K562 (cell line): ENCODE measurements around the gene CTAGE1. TPM values are rescaled to one million over a fixed set of nuclear protein-coding genes. Genes with fewer than 3 reads are reported as not detected.
A peak's percentile ranks its signal among the peaks of the same experiment; 100 is the strongest.

ENCODE experiments used
- ATAC-seq: fragments of 200-7000 bp; cut with Tn5 transposase; 3 replicates; pipeline ENCODE4 v1.9.1; 2020; ENCODE audit warnings: moderate library complexity
- BruUV-seq: library from RNA; stranded (reverse); fragments of 400-500 nt; replicated peaks from 2 replicates; lab custom pipeline; 2021; lab: Mats Ljungman, UMichigan
- CTCF ChIA-PET: fragments of 300-600 bp; formaldehyde crosslinking; extraction: SDS; loops from one replicate; lab custom pipeline; 2021; ENCODE audit warnings: low intra/inter-chr PET ratio; lab: Yijun Ruan, JAX
- POLR2A ChIA-PET: fragments of 300-600, 350-650 bp; sonication (Branson Sonifier 250); formaldehyde crosslinking; extraction: SDS; loops from one replicate; lab custom pipeline; 2021; ENCODE audit warnings: antibody characterized with exemption, inconsistent platforms; lab: Yijun Ruan, JAX
- DNase-seq, 4 experiments: peaks; one replicate each; pipeline versions ENCODE4 v3.0.0 to v3.0.0-alpha.2; 2011 to 2018; ENCODE audit warnings: low spot score in 3 of 4, mixed read lengths in 3 of 4; ENCODE audit errors: extremely low read depth in 1 of 4
- FAIRE-seq: peaks from 2 replicates; lab custom pipeline; 2011; peaks lifted over from hg19 to GRCh38; lab: Jason Lieb, UNC
- H2AFZ ChIP-seq: 2 replicates; pipeline ENCODE4 v1.6.0; 2011; ENCODE audit warnings: low read depth, low read length, control low read depth, inconsistent platforms
- H3K27ac ChIP-seq: fragments of 200-600 bp; 3 replicates; pipeline ENCODE4 v1.8.0; 2011; ENCODE audit warnings: low read depth, mild to moderate bottlenecking, control low read depth, inconsistent platforms, low read length, moderate library complexity, mixed read lengths; ENCODE audit errors: extremely low read depth
- H3K27me3 ChIP-seq, 2 experiments: fragments of 300-600 bp in 1 of 2; 2 replicates in 1 of 2; 3 replicates in 1 of 2; pipeline versions ENCODE4 v1.6.0 to v1.8.0; 2011; ENCODE audit warnings: inconsistent platforms in 2 of 2, low read length in 2 of 2, mild to moderate bottlenecking in 1 of 2, mixed read lengths in 1 of 2, moderate library complexity in 1 of 2; ENCODE audit not compliant: control insufficient read depth in 2 of 2, insufficient read depth in 2 of 2
- H3K36me3 ChIP-seq: fragments of 300-600 bp; 3 replicates; pipeline ENCODE4 v1.8.0; 2011; ENCODE audit warnings: mild to moderate bottlenecking, low read length, inconsistent platforms; ENCODE audit not compliant: control insufficient read depth, insufficient read depth
- H3K4me1 ChIP-seq, 2 experiments: fragments of 200-600 bp in 1 of 2; replicated peaks in 1 of 2; 2 replicates in 1 of 2; 3 replicates in 1 of 2; pipeline versions ENCODE4 v1.5.1 to v1.8.0; 2011; ENCODE audit warnings: inconsistent platforms in 2 of 2, low read length in 2 of 2, mild to moderate bottlenecking in 1 of 2, mixed read lengths in 1 of 2, moderate library complexity in 1 of 2; ENCODE audit not compliant: control insufficient read depth in 2 of 2, insufficient read depth in 2 of 2
- H3K4me2 ChIP-seq: 2 replicates; pipeline ENCODE4 v1.6.1; 2011; ENCODE audit warnings: low read length, control low read depth, inconsistent platforms, mixed read lengths; ENCODE audit not compliant: insufficient read depth
- H3K4me3 ChIP-seq: fragments of 200-600 bp; sonication (generic), shearing (Covaris generic); 2 replicates; pipeline ENCODE4 v1.5.1; 2016; ENCODE audit warnings: control low read depth, inconsistent platforms
- H3K79me2 ChIP-seq: fragments of 200-600 bp; 3 replicates; pipeline ENCODE4 v1.8.0; 2011; ENCODE audit warnings: low read length, inconsistent platforms; ENCODE audit not compliant: control insufficient read depth, insufficient read depth
- H3K9ac ChIP-seq, 2 experiments: 2 replicates each; pipeline versions ENCODE4 v1.6.0 to v1.6.1; 2011; ENCODE audit warnings: low read depth in 2 of 2, low read length in 2 of 2, control low read depth in 1 of 2, inconsistent platforms in 1 of 2, mild to moderate bottlenecking in 1 of 2, mixed read lengths in 1 of 2; ENCODE audit not compliant: insufficient read depth in 1 of 2
- H3K9me1 ChIP-seq: one replicate; pipeline ENCODE4 v1.6.0; 2011; ENCODE audit warnings: inconsistent platforms, mild to moderate bottlenecking, low read length, moderate library complexity; ENCODE audit not compliant: control insufficient read depth, insufficient read depth
- H3K9me3 ChIP-seq: replicated peaks from 2 replicates; pipeline ENCODE4 v1.5.1; 2011; ENCODE audit warnings: low read depth, low read length, inconsistent platforms; ENCODE audit not compliant: control insufficient read depth, insufficient read depth
- H4K20me1 ChIP-seq: replicated peaks from 2 replicates; pipeline ENCODE4 v1.6.1; 2011; ENCODE audit warnings: low read length, inconsistent platforms, mixed read lengths; ENCODE audit not compliant: control insufficient read depth, insufficient read depth
- CBX8 ChIP-seq: fragments of 200-600 bp; sonication (generic); IDR thresholded peaks from 2 replicates; pipeline ENCODE4 v1.6.1; 2012; ENCODE audit warnings: borderline replicate concordance, mixed run types, low read depth, mild to moderate bottlenecking, moderate library complexity, mixed read lengths, low read length, control low read depth, inconsistent platforms; ENCODE audit not compliant: poor library complexity, severe bottlenecking; ENCODE audit errors: extremely low read depth
- ERF ChIP-seq: fragments of 450-650 bp; formaldehyde crosslinking; IDR thresholded peaks from 2 replicates; pipeline ENCODE4 v1.4.0; 2020; ENCODE audit warnings: mild to moderate bottlenecking, mixed read lengths
- GMEB1 ChIP-seq: fragments of 250-450 bp; sonication (Bioruptor Pico); IDR thresholded peaks from 2 replicates; pipeline ENCODE4 v1.4.0; 2020; ENCODE audit warnings: mild to moderate bottlenecking
- KLF1 ChIP-seq: fragments of 450-650 bp; IDR thresholded peaks from 2 replicates; pipeline ENCODE4 v1.6.1; 2016; ENCODE audit warnings: missing genetic modification characterization, missing compliant biosample characterization
- POLR2B ChIP-seq: fragments of 450-650 bp; IDR thresholded peaks from 2 replicates; pipeline ENCODE4 v1.6.1; 2018; ENCODE audit warnings: low read depth; ENCODE audit not compliant: partially characterized antibody
- POLR3A ChIP-seq: IDR thresholded peaks from 2 replicates; pipeline ENCODE4 v1.6.1; 2011; ENCODE audit warnings: borderline replicate concordance, mild to moderate bottlenecking, moderate library complexity; ENCODE audit not compliant: insufficient read length, insufficient read depth; ENCODE audit errors: extremely low read depth
- SPI1 ChIP-seq: IDR thresholded peaks from 2 replicates; pipeline ENCODE4 v1.6.1; 2011; ENCODE audit warnings: low read depth, low read length, control low read depth, borderline replicate concordance
- ZBTB49 ChIP-seq: sonication (generic); formaldehyde crosslinking; IDR thresholded peaks from 2 replicates; pipeline ENCODE4 v1.8.0; 2022; ENCODE audit warnings: missing genetic modification reagents, mild to moderate bottlenecking, borderline replicate concordance
- ZFX ChIP-seq: sonication (generic); formaldehyde crosslinking; IDR thresholded peaks from 2 replicates; pipeline ENCODE4 v1.8.0; 2022; ENCODE audit warnings: mild to moderate bottlenecking, missing genetic modification reagents, moderate library complexity
- ZKSCAN3 ChIP-seq: fragments of 250-450 bp; sonication (Bioruptor Pico); IDR thresholded peaks from 2 replicates; pipeline ENCODE4 v1.4.0; 2020
- ZNF324 ChIP-seq: fragments of 250-450 bp; sonication (Bioruptor Pico); IDR thresholded peaks from 2 replicates; pipeline ENCODE4 v1.4.0; 2020; ENCODE audit warnings: mild to moderate bottlenecking
- ZNF583 ChIP-seq: fragments of 250-450 bp; sonication (Bioruptor Pico); IDR thresholded peaks from 2 replicates; pipeline ENCODE4 v1.4.0; 2020
- WGBS: fragments of 100-300 bp; shearing (Covaris generic); methylation state at CpG from one replicate; pipeline ENCODE4 v1.1.6; 2016; ENCODE audit warnings: low coverage, mixed read lengths; ENCODE audit not compliant: insufficient coverage; ENCODE audit errors: missing lambda C conversion rate; 5-methylcytosine and 5-hydroxymethylcytosine counted together
- in situ Hi-C: fragments of 300-500 bp; cut with MboI; formaldehyde crosslinking; loops from 4 replicates; pipeline ENCODE4 v1.15.0; 2018; ENCODE audit warnings: inconsistent platforms, mixed read lengths
- intact Hi-C: fragments of 100-400 bp; cut with micrococcal nuclease; formaldehyde crosslinking; loops from 2 replicates; pipeline ENCODE4 v1.14.2; 2022
- polyA plus RNA-seq, 8 experiments: library from polyadenylated mRNA; depleted of rRNA in 4 of 8; stranded (reverse) in 5 of 8; unstranded in 3 of 8; fragments of >200 nt; fragmentation: Nextera tagmentation in 2 of 8; fragmentation: Illumina TruSeq in 1 of 8; extraction: Ambion mirVana in 2 of 8; extraction: Trizol in 1 of 8; gene quantifications; 2 replicates each; pipeline versions ENCODE4 v1.2.1 to v1.2.3, GENCODE V29; 2011 to 2014; ENCODE audit warnings: inconsistent platforms in 1 of 8, missing spikeins in 1 of 8
- total RNA-seq, 7 experiments: library from RNA; depleted of rRNA in 6 of 7; stranded (reverse); fragments of >200 nt in 6 of 7; fragmentation: Illumina TruSeq in 2 of 7; extraction: Trizol in 2 of 7; gene quantifications; 2 replicates each; pipeline versions ENCODE4 v1.2.1 to v1.2.3, GENCODE V29; 2011 to 2021; ENCODE audit warnings: low replicate concordance in 1 of 7
- TF ChIP-seq, protein P1 (sequence below): IDR thresholded peaks from 2 replicates; pipeline ENCODE4 v1.6.1; 2011; ENCODE audit warnings: borderline replicate concordance, low read depth, mild to moderate bottlenecking, moderate library complexity, low read length; ENCODE audit not compliant: insufficient read depth, poor library complexity, severe bottlenecking
- TF ChIP-seq, protein P2 (sequence below): sonication (generic); formaldehyde crosslinking; IDR thresholded peaks from 2 replicates; pipeline ENCODE4 v1.8.0; 2023; ENCODE audit warnings: mild to moderate bottlenecking, missing genetic modification reagents

Gene CTAGE1
- total and polyA plus RNA-seq, 9 of the 15 experiments (the other 6 are each of a cell fraction or from before 2014, with no cell fraction given), result not detected

DNA sequence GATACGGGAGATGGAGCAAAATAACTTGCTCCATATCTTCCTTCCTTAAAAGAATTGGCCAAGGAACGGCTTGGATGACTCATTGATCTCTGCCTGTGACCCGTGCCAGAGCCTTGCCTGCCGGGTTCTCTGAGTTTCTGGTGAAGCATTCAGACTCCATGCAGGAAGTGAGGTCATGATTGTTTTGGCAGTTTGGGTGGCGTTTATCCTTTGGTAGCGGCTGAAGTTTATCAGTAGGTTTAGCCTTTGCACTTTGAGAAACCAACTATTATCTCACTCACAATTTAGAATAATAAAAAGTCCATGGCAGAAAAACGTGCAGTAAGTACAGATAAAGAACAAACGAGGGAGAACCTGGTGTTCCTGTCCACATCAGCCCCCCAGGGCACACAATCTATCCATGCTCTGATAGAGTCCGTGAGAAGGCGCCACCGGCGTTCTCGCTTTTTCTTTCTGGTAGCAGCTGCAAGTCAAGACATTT, 15.0 kb upstream of the CTAGE1 start:
- H3K36me3 ChIP-seq, result no peaks in the 10 kb centered on the region
- no peaks in the 10 kb centered on the region for H3K9me3 ChIP-seq
- H3K79me2 ChIP-seq, result no peaks in the 10 kb centered on the region
- FAIRE-seq, result peak; percentile 94
- peak overlapping the region; percentile 82 for H2AFZ ChIP-seq
- peak overlapping the region; percentile 64; the same call in 2 of the 3 replicates for H3K27ac ChIP-seq
- H3K4me2 ChIP-seq, result peak overlapping the region; percentile 69
- H3K4me1 ChIP-seq, result peaks cover 0 to 9% of the 10 kb centered on the region in 2 experiments; a peak in 3 of 5 replicates
- ChIA-PET CTCF (interaction anchor here (0.7 kb wide), 1 partner anchor 38 kb away, joined by 3 read pairs; no protein-coding TSS in a partner anchor), POLR2A (no interaction called here)
- intact Hi-C loops, result no loop called here
- 4% methylated on average over 13 of the region's 13 CpGs for WGBS
- H3K27me3 ChIP-seq, result no peaks in the 10 kb centered on the region
- in situ Hi-C loops, result no loop called here
- no peaks in the 10 kb centered on the region for H3K9me1 ChIP-seq
- peak; percentile 40 to 73 (median 60) for DNase-seq
- BruUV-seq, result no TSS peak
- peak overlapping the region; percentile 21; the same call in 1 of the 2 replicates for H3K4me3 ChIP-seq
- H4K20me1 ChIP-seq, result no peaks in the 10 kb centered on the region
- peak; percentile 80 for ATAC-seq
- H3K9ac ChIP-seq, result peak overlapping the region; percentile 12 to 25; a peak in 1 of 4 replicates
- TF ChIP-seq ZNF324 (CRISPR knock-in tag), result no peak
- TF ChIP-seq, protein P1, sequence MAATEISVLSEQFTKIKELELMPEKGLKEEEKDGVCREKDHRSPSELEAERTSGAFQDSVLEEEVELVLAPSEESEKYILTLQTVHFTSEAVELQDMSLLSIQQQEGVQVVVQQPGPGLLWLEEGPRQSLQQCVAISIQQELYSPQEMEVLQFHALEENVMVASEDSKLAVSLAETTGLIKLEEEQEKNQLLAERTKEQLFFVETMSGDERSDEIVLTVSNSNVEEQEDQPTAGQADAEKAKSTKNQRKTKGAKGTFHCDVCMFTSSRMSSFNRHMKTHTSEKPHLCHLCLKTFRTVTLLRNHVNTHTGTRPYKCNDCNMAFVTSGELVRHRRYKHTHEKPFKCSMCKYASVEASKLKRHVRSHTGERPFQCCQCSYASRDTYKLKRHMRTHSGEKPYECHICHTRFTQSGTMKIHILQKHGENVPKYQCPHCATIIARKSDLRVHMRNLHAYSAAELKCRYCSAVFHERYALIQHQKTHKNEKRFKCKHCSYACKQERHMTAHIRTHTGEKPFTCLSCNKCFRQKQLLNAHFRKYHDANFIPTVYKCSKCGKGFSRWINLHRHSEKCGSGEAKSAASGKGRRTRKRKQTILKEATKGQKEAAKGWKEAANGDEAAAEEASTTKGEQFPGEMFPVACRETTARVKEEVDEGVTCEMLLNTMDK, result no peak
- no peak for TF ChIP-seq SPI1
- no peak for TF ChIP-seq KLF1 (tag)
- TF ChIP-seq, protein P2, sequence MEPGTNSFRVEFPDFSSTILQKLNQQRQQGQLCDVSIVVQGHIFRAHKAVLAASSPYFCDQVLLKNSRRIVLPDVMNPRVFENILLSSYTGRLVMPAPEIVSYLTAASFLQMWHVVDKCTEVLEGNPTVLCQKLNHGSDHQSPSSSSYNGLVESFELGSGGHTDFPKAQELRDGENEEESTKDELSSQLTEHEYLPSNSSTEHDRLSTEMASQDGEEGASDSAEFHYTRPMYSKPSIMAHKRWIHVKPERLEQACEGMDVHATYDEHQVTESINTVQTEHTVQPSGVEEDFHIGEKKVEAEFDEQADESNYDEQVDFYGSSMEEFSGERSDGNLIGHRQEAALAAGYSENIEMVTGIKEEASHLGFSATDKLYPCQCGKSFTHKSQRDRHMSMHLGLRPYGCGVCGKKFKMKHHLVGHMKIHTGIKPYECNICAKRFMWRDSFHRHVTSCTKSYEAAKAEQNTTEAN (CRISPR knock-in tag), result no peak
- TF ChIP-seq ZNF583 (CRISPR knock-in tag), result no peak
- no peak for TF ChIP-seq POLR3A
- no peak for TF ChIP-seq GMEB1 (CRISPR knock-in tag)
- TF ChIP-seq CBX8, result no peak
- TF ChIP-seq ZFX, result no peak
- TF ChIP-seq POLR2B, result no peak
- no peak for TF ChIP-seq ERF (CRISPR knock-in tag)
- TF ChIP-seq ZBTB49, result no peak
- no peak for TF ChIP-seq ZKSCAN3 (CRISPR knock-in tag)
